RWPE1 (cell line): ENCODE results near the gene REX1BD.

Experiments
- CTCF ChIA-PET: fragments of 350-600 bp; sonication (Branson Sonifier 250); formaldehyde crosslinking; extraction: SDS; loops from one replicate; lab custom pipeline; 2021; lab: Yijun Ruan, JAX
- POLR2A ChIA-PET: fragments of 400-600 bp; formaldehyde crosslinking; extraction: SDS; loops from one replicate; lab custom pipeline; 2020; ENCODE audit warnings: antibody characterized with exemption; ENCODE audit not compliant: low non-redundant PET; lab: Yijun Ruan, JAX
- DNase-seq: peaks from one replicate; pipeline ENCODE4 v3.0.0; 2012; ENCODE audit warnings: low spot score
- H3K27ac ChIP-seq: fragments of 450-650 bp; 2 replicates; pipeline ENCODE4 v1.5.1; 2017
- CTCF ChIP-seq: fragments of 450-650 bp; conservative IDR thresholded peaks from 2 replicates; pipeline ENCODE4 v1.5.1; 2017; ENCODE audit warnings: low read depth, mild to moderate bottlenecking

The REX1BD gene

DNA sequence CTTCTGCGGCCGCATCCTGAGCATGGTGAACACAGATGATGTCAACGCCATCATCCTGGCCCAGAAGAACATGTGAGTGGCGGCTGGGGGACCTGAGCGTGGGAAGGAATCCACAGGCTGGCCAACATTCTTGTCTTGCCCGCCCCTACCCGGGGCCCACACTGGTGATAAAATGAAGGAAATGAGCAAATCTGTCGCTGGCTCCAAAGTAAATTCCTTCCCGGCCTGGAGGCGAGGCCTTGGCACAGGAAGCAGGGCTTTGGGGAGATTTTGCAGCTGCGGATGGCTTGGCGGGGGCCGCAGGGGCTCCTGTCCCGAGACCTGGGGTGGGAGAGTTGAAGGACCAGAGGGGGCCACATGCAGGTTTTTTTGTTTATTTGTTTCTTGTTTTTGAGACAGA is 26.5 kb upstream of the REX1BD start:
- CTCF ChIA-PET: no interaction called here
- POLR2A ChIA-PET: no interaction called here

DNA sequence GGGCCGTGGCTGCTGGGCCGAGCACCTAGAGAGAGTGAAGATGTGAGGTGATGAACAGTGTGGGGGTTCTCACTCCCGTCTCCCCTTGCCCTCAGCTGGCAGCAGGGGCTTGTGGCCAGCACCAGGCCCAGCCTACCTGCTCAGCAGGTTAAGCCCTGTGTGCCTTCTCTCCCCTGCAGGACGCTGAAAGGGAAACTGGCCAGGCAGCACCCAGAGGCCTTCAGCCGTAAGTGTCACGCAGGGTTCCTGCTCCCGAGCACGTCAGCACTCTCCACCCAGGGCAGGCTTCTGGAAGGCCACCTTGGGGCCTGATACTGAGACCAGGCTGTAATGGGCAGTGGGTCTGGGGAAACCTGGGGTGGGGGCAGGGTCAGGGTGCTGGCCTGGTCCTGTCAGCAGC is 21.6 kb upstream of the REX1BD start:
- DNase-seq: no peak
- POLR2A ChIA-PET: no interaction called here
- CTCF ChIA-PET: no interaction called here
- peak overlapping the region; percentile 19 for H3K27ac ChIP-seq
- no peak for TF ChIP-seq CTCF

More for the DNA sequence above, 26.5 kb upstream of the REX1BD start:
- no peak for DNase-seq
- peak overlapping the region; percentile 50 for H3K27ac ChIP-seq
- no peak for TF ChIP-seq CTCF

DNA sequence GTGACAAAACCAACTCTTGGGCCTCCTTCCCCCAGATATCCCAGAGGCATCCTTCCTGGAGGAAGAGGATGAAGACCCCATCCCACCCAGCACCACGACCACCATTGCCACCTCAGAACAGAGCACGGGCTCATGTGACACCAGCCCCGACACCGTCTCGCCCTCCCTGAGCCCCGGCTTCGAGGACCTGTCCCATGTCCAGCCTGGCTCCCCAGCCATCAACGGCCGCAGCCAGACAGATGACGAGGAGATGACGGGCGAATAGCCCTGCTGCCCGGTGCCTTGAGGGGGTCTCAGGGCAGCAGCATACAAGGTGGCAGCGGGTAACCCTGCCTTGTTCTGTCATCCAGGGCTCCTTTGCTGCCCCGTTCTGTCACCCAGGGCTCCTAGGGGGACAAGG is 20.2 kb upstream of the REX1BD start:
- TF ChIP-seq CTCF: no peak
- ChIA-PET POLR2A (interaction anchor here (0.6 to 0.7 kb wide), 2 partner anchors 187 to 418 kb away, joined by 3 to 9 read pairs; no protein-coding TSS in a partner anchor), CTCF (interaction anchor here (0.6 kb wide), 1 partner anchor 296 kb away, joined by 4 read pairs; no protein-coding TSS in a partner anchor)

DNA sequence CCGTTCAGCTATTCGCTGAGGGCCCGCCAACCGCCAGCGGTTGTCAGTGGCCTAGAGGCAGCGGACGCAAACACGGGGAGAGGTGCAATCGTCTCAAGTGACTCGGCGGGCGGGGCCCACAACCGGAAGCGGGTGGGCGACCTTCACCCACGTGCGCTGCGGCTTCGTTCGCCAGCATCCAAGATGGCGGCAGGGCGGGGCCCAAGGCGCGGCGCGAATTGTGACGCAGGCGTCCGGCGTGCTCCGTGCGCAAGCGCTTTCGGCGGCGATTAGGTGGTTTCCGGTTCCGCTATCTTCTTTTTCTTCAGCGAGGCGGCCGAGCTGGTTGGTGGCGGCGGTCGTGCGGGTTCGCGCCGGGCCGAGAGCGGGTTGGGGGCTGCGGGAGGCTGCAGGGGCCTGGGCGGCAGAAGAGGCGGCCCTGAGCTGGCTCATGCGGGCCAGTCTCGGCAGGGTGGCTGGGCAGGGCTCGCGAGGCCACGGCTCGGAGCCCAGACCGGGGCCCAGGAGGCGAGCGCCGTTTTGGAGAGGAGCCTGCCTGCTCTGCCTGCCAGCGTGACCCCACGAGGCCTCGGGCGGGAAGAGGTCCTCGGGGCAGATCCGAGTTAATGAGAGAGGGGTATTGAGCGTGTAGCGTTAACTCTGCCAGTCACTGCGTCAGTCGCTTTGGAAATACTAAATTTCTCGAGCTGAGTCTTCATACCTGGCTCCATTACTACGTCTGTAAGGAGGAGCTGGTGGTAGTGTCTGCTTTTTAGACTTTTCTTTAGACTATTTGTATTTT is 16.8 kb upstream of the REX1BD start, which contains the start of gene UBA52:
Gene UBA52, plus strand, starts transcription at position 294 of the 781 bp plus-strand sequence. CDS start 1,444 bp downstream, outside the sequence.
- H3K27ac ChIP-seq: peak within 1 kb of the TSS; percentile 94
- CTCF ChIA-PET: interaction anchor here (0.6 to 2.0 kb wide), 9 partner anchors 17 to 633 kb away, joined by 3 to 7 read pairs (median 4); partner anchors contain the start of genes RAB3A and REX1BD
- POLR2A ChIA-PET: interaction anchor here (0.6 to 1.5 kb wide), 5 partner anchors 13 to 106 kb away, joined by 3 to 12 read pairs (median 3); partner anchors contain the start of gene REX1BD
- no peak for TF ChIP-seq CTCF
- DNase-seq: peak; percentile 91

More for the DNA sequence above, 20.2 kb upstream of the REX1BD start:
- no peak for DNase-seq
- peak overlapping the region; percentile 94 for H3K27ac ChIP-seq

- TF ChIP-seq CTCF: no peak
- no peak for DNase-seq
- H3K27ac ChIP-seq: peak overlapping the region; percentile 25
- CTCF ChIA-PET: no interaction called here
- POLR2A ChIA-PET: no interaction called here
Measured at GRCh38 chr19:18574691-18575291, 13.8 kb upstream of the REX1BD start.

- CTCF ChIA-PET: interaction anchor here (0.7 to 1.1 kb wide), 2 partner anchors 12 to 18 kb away, joined by 3 to 6 read pairs; partner anchors contain the start of gene REX1BD
- H3K27ac ChIP-seq: peak overlapping the region; percentile 34
- TF ChIP-seq CTCF: no peak
- DNase-seq: no peak
- POLR2A ChIA-PET: interaction anchor here (0.7 kb wide), 1 partner anchor 11 kb away, joined by 6 read pairs; no protein-coding TSS in a partner anchor
Measured at GRCh38 chr19:18576383-18576782, 12.2 kb upstream of the REX1BD start.
